Endometrium (tissue), 2 donors: ENCODE results near the gene NR3C1.
"Not testable (repeated sequence)": the region's sequence is repeated elsewhere in the genome, so short reads cannot be mapped to it uniquely, and the experiment has no call there.

Source experiments
- FAIRE-seq: peaks from 2 replicates; lab custom pipeline; 2012; peaks lifted over from hg19 to GRCh38; lab: Jason Lieb, UNC
- donor health status: control.
- donor health status: control.

The NR3C1 gene

DNA sequence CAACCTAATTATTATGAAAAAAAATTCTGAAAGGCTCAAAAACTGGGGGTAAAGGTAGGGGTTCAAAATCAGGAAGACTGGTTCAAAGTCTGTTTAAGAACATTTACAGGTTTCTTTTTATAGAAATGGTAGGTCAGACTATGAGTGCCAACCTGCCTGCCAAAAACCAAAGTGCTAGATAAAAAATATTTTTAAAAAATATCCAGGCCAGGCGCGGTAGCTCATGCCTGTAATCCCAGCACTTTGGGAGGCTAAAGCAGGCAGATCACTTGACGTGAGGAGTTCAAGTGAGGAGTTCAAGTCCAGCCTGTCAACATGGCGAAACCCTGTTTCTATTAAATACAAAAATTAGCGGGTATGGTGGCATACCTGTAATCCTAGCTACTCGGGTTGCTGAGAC, 67.0 kb downstream of the NR3C1 start:
- no peak for FAIRE-seq

DNA sequence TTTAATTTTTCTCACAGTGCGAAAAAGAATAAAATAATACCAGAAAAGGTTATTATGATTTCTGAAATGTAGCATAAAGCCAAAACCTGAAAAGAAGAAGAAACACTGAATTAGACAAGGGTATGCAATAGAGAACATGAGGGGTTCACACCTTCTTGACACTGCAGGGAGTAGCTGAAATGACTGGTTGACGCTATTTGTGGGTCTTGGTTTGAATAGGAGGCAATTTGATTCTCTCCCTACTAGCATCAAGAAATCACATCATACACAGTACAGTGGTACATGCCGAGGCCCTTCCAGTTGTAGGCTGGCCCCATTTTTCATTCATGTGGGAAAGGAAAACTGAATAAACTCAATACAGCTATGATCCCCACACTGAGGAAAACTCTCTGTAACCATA, 68.6 kb downstream of the NR3C1 start:
- no peak for FAIRE-seq

DNA sequence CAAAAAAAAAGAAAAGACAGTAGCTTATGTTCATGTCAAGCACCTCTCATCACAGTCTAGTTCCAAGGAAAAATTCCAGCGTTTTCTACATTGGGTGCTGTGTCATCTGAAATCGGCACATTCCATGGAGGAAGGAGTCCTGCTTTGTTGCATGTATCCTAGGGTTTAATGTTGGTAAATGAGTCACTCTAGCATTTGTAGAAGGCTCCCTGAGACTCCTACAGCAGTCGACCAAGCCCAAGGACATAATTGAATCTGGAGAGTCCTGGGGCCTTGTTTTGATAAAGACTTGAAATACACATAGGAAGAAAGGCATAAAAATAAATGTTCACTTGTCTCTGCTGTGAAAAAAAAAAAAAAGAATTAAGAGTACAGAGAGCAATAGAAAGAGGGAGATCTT, 69.1 kb downstream of the NR3C1 start:
- not testable (repeated sequence) for FAIRE-seq

DNA sequence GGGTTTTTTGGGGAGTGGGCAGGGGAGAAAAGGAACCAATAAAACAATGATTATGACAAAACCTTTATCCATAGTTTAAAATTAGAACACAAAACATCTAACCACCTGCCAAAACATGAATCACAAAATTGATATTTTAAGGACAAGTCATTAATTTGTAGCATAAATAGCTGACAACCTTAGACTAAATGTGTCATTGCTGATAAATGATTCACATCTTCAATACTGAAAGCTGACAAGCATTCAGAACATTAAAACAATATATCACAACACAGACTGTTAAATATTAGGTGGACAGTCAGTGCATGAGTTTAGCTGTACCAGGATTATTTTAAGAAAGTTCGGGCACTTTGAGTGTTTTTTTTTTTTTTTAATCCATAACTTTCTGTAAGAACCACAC, 71.5 kb downstream of the NR3C1 start:
- FAIRE-seq, result no peak

DNA sequence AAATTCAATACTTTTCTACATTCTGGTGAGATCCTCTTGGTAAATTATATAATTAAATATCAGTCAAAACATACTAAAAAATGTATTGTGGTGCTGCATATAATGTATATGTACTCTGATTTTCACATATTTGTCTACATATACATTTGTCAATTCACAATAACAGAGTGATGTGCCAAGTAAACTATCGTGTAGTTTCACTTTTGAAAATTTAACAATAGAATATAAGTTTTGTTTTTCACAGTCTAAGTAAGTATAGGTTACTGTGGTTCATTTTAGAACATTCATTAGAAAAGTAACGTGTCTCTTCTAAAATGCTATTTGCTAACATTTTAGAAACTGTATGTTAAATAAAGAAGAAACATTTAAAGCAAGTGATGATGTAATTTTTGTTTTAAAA, 73.6 kb downstream of the NR3C1 start:
- FAIRE-seq, result no peak

DNA sequence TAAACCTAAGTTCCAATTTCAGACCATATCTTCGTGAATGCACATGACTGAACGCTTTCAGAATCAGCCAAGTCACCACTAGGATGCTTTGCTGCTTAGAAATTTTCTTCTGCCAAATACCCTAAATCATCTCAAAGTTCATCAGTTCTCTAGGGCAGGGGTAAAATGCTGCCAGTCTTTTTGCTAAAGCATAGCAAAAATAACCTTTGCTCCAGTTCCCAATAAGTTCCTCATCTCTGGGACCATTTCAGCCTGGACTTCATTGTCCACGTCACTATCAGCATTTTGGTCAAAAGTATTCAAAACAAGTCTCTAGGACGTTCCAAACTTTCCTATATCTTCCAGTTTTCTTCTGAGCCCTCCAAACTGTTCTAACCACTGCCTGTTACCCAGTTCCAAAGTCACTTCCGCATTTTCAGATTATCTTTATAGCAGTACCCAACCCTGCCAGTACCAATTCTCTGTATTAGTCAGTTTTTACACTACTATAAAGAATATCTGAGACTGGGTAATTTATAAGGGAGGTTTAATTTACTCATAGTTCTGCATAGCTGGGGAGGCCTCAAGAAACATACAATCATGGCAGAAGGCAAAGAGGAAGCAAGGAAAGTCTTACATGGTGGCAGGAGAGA, 74.8 kb downstream of the NR3C1 start:
- FAIRE-seq, result no peak

DNA sequence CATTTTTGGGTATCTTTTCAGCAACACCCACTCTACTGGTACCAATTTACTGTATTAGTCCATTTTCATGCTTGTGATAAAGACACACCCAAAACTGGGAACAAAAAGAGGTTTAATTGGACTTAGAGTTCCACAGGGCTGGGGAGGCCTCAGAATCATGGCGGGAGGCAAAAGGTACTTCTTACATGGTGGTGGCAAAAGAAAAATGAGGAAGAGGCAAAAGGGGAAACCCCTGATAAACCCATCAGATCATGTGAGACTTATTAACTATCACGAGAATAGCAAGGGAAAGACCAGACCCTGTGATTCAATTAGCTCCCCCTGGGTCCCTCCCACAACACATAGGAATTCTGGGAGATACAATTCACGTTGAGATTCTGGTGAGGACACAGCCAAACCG, 78.4 kb downstream of the NR3C1 start:
- FAIRE-seq, result not testable (repeated sequence)

DNA sequence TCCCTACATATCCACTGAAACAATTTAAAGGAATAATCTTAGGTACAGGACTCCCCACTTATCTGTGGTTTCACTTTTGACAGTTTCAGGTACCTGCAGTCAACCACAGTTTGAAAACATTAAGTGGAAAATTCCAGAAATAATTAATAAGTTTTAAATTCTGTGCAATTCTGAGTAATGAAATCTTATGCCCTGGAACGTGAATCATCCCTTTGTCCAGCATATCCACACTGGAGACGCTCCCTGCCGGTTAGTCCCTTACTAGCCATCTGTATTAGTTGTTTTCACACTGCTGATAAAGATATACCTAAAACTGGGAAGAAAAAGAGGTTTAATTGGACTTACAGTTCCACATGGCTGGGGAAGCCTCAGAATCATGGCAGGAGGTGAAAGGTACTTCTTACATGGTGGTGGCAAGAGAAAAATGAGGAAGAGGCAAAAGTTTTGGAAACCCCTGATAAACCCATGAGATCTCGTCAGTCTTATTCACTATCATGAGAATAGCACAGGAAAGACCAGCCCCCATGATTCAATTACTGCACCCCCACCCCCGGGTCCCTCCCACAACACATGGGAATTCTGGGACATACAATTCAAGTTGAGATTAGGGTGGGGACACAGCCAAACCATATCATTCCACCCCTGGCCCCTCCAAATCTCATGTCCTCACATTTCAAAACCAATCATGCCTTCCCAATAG, 80.4 kb downstream of the NR3C1 start:
- FAIRE-seq, result not testable (repeated sequence)

DNA sequence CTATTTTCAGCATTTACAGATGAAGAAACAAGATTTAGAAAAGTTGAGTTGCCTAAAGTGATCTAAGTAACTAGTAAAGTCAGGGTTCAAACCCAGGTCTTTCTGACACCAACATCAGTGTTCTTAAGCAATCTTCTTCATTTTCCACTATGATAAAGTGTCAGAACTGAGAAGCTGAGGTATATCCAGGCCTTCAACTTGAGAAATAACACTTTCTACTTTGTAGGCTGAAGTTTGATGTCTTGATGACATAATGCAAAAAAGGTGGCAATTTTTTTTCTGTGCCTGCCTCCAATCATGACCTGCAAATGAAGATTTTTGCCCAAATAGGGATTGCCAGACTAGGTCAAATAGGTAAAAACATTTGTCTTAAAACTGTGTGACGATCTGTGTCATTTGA, 81.3 kb downstream of the NR3C1 start:
- no peak for FAIRE-seq

DNA sequence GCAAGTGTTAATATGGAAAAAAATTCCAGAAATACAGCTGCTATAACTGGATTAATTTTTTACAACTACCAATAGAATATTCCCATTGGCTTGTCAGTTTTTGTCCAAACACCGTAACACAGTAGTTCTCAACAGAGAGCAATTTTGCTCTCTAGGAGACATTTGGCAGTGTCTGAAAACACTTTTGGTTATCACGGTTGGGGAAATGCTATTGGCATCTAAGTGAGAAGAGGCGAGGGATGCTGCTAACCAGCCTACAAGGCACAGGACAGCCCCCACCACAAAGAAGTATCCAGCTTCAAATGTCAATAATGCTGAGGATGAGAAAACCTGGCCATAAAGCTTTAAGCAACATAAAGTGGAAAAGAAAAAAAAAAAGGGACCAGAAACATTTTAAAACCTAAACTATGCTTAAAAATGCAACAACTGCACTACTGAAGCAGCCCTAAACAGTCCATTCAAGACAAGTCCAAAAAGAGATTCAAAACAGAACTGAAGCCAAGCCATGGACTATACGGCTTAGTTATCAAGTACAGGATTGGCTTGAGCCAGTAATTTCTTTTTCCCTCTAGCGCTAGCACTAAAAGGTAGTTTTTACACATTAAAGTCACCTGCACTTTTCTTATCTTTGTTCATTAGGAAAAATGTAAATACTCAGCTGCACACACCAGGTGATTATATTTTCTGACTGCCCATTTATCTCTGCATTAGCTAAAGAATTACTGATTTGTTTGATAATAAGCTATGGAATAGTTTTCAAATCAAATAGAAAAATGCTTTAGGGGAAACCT, 83.9 kb downstream of the NR3C1 start:
- no peak for FAIRE-seq

DNA sequence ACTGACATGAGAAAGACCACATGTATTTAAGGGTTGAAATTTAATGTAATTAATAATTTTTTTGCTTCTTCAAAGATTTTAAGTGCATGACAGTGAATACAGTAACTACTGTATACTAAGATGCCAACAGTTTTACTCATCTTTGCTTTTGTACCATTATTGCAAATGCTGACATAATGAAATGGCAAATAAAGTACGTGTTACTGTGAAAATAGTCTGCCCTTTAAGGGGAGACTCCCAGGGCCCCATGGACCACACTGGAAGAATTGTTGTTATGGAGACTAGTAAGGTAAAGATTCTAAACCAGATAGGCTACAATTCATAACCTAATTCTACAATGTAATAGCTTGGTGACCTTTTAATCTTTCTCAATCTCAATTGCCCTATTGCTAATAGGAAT, 84.7 kb downstream of the NR3C1 start:
- no peak for FAIRE-seq

DNA sequence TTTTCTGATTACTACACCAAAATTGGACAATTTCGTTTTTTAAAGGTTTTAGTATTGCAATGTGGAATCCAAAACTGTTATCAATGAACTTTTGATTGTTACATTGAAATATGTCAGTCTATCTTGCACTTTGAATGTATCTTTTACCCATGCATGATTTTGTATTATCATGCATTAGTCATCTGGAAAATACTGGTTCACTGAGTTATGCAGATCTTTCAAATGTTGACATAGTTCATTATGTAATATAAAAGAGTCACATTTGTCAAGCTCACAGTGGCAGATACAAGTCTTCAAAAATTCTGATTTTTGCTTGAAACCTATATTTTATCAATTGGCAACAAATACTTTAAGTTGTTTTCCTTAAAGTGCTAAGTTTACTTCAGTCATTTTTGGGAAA, 85.2 kb downstream of the NR3C1 start:
- FAIRE-seq, result no peak

DNA sequence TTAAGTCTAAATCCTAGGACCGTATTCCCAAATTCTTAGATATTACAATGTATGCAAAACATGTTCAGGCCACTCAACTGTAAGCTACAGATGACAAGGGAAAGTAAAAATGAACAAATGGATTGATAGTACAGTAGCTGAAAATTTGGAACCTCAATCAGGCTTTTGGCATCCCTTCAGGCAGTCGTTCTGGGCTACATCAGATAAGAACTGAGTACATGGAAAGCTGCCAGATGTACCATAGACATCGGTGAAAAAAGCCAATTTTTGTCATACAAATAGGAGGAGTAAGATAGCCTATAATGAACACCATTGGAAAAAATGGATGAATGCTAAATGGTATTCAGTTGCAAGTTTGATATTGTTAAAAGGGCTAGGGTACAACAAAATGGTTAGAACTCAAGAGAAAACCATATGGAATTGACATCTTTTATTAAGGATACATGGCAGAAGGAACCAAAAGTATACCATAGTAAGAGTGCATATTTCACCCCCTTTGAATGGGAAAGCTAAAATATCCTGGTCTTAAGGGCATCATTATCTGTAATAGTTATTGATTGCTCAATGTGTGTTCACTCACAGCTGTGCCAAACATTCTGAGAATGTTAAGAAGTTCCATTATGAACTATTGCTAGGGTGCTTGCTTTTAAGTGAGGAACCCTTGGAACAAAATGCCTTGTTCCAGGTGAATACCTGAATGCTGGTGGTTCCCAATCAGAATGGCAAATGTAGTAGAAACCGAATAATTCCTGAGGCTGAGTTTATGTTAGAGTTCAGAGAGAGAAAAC, 86.4 kb downstream of the NR3C1 start:
- FAIRE-seq, result no peak

DNA sequence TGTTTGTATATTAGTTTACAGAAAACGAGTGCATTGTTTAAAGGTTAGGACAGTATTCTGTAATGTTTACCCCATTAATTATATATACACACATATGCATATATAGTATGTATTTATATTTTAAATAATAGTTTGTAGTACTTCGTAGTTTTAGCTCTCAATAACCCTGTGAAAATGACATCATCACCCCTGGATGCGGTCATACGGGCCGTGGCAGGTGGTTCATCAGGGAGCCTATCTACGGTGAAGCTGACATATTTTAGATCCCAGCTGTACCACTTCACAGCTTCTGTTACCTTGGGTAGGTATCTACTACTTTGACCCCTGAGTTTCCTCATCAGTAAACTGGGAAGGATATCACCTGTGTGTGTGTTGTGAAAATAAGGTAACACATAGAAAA, 87.1 kb downstream of the NR3C1 start:
- no peak for FAIRE-seq

DNA sequence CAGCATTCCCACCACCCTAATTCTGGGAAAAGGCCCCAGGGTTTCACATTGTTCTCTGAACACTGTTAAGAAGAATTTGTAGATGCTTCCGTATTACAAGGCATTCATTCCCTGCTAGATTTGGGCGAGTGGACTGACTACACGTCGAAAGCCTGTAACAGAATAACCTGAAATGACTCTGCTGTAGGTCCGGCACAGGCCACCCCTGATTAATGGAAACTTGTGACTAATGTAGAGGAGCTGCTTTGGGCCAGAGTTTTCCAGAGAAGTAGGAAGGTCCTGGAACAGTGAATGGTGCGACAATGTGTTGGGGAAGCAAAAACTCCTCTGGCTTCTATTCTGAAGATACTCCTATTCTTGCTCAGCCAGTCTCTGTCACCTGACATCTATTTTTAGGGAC, 87.6 kb downstream of the NR3C1 start:
- no peak for FAIRE-seq

DNA sequence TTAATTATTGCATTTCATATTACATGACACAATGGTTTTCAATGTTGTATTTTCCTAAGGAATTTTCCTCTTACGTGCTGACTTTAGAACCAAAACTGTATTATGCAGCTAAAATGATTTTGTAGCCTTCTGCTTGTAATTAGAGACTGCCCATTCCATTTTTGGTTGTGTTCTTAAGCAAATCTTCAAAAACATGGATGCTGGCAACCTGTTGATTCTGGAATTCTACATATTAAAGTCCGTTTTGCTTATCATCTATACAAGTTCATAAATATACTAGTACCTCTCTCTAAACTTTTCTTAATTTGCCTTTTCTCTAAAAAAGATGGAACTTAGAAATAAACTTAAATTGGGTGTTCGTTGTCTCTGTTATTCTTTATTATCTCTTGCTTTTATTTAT, 88.3 kb downstream of the NR3C1 start:
- FAIRE-seq, result no peak

DNA sequence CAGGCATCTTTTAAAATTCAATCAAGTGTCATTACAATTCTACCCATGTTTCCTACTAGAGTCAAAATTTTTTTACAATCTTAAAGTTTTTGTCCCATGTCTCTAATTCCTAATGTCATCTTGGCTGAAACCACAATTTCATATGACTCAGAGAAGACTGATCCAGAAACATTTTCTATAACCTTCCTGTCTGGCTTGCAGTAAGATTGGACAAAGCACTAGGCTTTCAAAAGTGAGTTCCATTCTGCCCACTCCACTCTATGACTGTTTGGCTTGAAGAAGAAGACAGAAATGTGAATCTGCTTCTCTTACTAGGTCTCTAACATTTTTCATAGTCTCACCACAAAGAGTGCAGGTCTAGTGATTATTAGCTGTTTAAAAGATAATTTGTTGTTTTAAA, 88.8 kb downstream of the NR3C1 start:
- no peak for FAIRE-seq

DNA sequence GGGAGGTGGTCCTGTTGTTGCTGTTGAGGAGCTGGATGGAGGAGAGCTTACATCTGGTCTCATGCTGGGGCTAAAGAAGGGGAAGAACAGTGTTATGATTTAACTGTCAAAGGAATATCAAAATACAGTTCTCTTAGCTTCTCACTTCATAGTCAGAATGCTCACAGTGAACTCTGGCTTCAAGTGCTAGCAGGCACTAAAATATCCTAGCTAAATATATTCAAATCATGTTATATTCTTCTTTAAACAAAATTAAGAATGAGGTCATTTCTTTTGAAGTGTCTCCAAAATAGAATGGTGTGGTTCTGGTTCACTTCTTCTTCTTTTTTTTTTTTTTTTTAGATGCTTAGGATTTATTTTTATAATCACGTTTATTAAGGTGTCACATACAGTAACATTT, 89.4 kb downstream of the NR3C1 start:
- peak; percentile 37 for FAIRE-seq

DNA sequence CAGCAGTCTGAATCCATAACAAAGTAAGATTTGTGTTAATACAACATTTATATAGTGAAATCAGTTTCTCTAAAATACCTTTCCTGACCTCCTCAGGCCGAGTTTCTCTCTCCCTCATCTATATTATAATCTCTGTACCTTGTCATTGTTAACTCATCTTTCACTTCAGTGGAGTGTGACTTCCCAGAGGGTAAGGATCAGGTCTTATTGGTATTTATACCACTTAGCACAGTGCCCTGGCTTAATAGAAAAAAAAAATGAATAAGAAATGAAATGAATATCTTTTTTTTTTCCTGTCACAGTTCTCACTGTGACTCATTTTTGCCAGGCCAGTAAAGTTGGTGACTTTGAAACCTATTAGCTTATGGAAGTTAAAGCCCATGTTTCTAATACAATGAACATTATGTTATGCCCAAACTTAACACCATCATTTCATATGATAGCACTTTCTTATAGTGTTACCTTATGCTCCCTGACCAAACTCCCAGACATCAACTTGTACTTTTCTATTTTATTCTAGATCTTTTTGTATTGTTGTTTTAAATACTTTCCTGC, 90.1 kb downstream of the NR3C1 start:
- no peak for FAIRE-seq

DNA sequence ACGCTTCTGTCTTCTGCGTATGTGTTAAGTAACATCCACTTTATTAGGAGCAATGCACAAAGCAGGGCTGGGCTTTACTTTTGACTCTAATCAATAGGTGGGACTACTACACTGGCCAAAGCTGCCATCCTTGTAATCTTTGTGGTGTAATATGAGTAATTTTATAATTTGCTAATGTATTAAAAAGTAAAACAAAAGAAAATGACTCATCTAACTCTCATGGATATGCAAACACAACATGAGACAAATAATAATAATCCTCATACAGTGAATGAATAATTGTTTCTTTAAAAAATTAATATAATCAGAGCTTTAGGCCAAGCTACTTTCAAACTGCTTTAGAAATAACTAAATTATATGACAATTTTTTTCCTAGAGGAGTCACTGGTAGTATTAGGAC, 90.7 kb downstream of the NR3C1 start:
- no peak for FAIRE-seq

DNA sequence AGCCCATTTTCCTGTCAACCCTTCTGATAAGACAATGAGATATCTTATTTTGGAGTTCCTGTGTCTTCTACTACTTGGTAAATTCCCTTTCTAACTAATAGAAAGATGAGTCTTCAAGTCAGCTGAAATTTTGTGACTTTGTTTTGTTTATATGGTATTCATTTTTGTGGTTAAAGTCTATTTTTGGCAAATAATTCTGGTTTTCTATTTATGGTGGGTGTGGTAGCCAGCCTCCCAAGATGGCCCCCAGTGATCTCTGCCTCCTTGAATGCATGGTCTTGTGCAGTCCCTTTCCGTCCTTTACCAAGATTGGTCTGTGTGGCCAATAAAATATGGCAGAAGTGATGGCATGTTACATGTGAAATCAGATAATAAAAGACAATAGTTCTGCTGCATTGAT, 91.5 kb downstream of the NR3C1 start:
- FAIRE-seq, result no peak

DNA sequence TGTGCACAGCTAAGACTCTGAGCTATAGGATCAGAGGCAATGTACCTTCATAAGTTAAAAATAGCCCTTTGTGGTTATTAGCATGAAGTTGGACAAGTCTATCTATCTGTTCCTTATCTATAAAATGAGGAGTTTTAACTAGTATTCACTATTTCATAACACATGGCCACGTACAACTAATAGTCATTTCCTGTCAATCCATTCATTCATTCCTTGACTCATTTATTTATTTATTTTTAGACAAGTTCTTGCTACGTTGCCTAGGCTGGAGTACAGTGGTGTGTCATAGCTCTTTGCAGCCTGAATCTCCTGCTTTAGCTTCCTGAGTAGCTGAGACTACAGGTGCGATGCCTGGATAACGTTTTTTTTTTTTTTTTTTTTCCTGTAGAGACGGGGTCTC, 92.1 kb downstream of the NR3C1 start:
- FAIRE-seq, result no peak
